Testis (tissue), 3 donors: ENCODE measurements around the gene BRD3OS. TPM values are rescaled to one million over a fixed set of nuclear protein-coding genes. Genes with fewer than 3 reads are reported as not detected.
"Not testable (repeated sequence)": the region's sequence is repeated elsewhere in the genome, so short reads cannot be mapped to it uniquely, and the experiment has no call there.

Experiments
- DNase-seq: peaks from one replicate; pipeline ENCODE4 v3.0.0-alpha.2; 2019
- H3K27ac ChIP-seq, 2 donors: fragments of 200-600 bp; sonication (generic); one replicate each; pipeline ENCODE4 v1.5.1; 2019
- H3K27me3 ChIP-seq: fragments of 200-600 bp; sonication (generic); one replicate; pipeline ENCODE4 v1.5.1; 2019
- H3K36me3 ChIP-seq: fragments of 200-600 bp; sonication (generic); one replicate; pipeline ENCODE4 v1.5.1; 2017; ENCODE audit warnings: low read depth; ENCODE audit errors: missing control alignments
- H3K4me1 ChIP-seq: fragments of 200-600 bp; sonication (generic); one replicate; pipeline ENCODE4 v1.5.1; 2019
- H3K4me3 ChIP-seq, 2 donors: fragments of 200-600 bp; sonication (generic); one replicate each; pipeline ENCODE4 v1.5.1; 2017 to 2019
- H3K9me3 ChIP-seq: fragments of 200-600 bp; sonication (generic); one replicate; pipeline ENCODE4 v1.5.1; 2017
- CTCF ChIP-seq, 3 experiments: fragments of 450-650 bp in 2 of 3; fragments of 200-600 bp in 1 of 3; sonication (generic) in 1 of 3; IDR thresholded peaks; one replicate each; pipeline ENCODE4 v1.5.1; 2016 to 2019; ENCODE audit warnings: antibody characterized with exemption in 3 of 3, mild to moderate bottlenecking in 2 of 3, moderate library complexity in 1 of 3
- POLR2A ChIP-seq: fragments of 450-650 bp; IDR thresholded peaks from one replicate; pipeline ENCODE4 v1.6.1; 2017; ENCODE audit warnings: antibody characterized with exemption, mild to moderate bottlenecking, moderate library complexity
- WGBS, 2 donors: methylation state at CpG; one replicate each; pipeline ENCODE4 v1.1.5; 2018; 5-methylcytosine and 5-hydroxymethylcytosine counted together
- intact Hi-C: fragments of 100-400 bp; cut with DNase I; formaldehyde crosslinking; loops from one replicate; pipeline ENCODE4 v1.15.1; 2023; ENCODE audit warnings: low total_unique reads
- polyA plus RNA-seq: library from polyadenylated mRNA; stranded (reverse); fragments of 350-450 nt; fragmentation: Illumina TruSeq; extraction: RNeasy Lipid Tissue Mini Kit (QIAGEN cat#74804); gene quantifications from one replicate; pipeline ENCODE4 v1.2.3, GENCODE V29; 2014; ENCODE audit warnings: low read depth, low replicate concordance; ENCODE audit not compliant: insufficient read depth
- total RNA-seq, 2 donors: library from RNA; depleted of rRNA; stranded (reverse); fragments of >200 nt; gene quantifications; one replicate each; pipeline ENCODE4 v1.2.3, GENCODE V29; 2016

BRD3OS gene
- total and polyA plus RNA-seq, 3 donors from 2014 or later: 18.9 to 29.5 (median 19.0) TPM

DNA sequence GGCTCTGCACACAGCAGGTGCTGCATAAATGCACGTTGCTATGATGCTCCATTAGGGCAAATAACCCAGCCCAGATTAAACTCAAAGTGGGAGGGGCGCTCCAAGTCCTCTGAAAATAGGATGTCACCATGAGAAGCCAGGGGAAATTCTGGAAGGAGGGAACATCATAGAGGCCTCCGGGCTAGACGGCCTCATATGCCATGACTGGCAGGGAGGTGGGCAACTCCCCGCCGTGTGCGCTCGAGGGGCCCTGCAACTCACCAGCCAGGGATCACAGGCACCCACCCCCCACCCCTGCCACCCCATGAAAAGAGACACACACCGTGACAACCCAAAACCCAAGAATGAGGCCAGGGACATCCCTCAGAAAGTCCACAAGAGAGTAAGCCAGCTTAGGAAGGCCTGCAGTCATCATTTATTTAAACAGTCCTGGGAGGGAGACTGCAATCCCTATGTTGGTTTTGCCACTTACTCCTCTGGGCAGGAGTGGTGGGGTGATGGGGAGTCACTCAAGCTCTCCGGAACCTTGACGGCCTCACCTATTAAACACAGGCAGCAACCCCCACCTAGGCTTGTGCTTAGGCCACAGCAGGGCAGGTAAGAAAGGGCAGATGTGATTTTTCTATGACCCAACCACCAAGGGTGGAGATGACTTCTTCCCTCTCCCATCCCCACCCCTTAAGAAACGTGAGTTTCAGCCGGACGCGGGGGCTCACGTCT, 37.2 kb upstream of the BRD3OS start:
- no peak overlapping the region for H3K27ac ChIP-seq
- H3K4me3 ChIP-seq: no peak overlapping the region
- H3K36me3 ChIP-seq: no peaks in the 10 kb centered on the region
- H3K27me3 ChIP-seq: no peaks in the 10 kb centered on the region
- DNase-seq: no peak
- H3K4me1 ChIP-seq: no peaks in the 10 kb centered on the region
- intact Hi-C loops: no loop called here
- no peak for TF ChIP-seq CTCF (IDR thresholded peaks at IDR 0.05)
- no peaks in the 10 kb centered on the region for H3K9me3 ChIP-seq
- 87 to 88% methylated on average over 9 to 16 of the region's 16 CpGs for WGBS, 2 donors

DNA sequence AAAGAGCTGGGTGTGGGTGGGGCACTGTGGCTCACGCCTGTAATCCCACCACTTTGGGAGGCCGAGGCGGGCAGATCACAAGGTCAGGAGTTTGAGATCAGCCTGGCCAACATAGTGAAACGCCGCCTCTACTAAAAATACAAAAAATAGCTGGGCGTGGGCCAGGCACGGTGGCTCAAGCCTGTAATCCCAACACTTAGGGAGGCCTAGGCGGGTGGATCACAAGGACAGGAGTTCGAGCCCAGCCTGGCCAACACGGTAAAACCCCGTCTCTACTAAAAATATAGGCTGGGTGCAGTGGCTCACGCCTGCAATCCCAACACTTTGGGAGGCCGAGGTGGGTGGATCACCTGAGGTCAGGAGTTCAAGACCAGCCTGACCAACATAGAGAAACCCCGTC, 36.5 kb upstream of the BRD3OS start:
- WGBS, 2 donors: 89% methylated on average over 13 to 14 of the region's 14 CpGs

DNA sequence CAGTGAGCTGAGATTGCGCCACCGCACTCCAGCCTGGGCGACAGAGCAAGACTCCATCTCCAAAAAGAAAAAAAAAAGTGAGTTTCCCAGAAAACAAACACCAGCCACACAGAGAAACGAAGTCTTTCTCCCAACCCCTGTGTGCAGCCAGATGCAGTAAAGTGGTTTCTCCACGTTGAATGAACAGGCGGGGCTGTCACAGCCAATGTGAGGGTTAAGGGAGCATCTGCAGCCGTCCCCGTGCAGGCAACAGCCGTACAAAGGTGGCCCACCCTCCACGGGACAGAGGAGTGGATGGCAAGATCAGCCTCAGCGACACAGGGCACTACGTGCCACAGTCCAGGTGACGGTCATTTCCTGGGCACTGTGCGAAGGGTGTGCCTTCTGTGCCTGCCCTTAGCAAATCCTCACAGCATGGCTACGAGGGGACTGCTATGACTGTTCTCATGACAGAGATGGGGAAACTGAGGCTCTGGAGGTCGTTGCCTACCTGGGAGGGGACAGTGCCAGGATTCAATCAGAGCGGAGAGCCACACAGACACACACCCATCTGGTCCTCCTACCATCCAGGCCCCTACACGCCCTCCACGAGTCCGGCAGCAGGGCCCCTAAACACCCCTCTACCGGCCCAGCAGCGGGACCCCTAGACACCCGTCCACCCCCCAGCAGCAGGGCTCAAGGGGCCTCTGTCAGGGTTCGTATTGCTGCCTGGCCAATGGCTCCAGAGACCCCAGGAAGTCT, 35.5 kb upstream of the BRD3OS start:
- no peak overlapping the region for H3K27ac ChIP-seq
- peaks cover 9% of the 10 kb centered on the region for H3K4me1 ChIP-seq

More for the DNA sequence above, 36.5 kb upstream of the BRD3OS start:
- intact Hi-C loops, H3K4me1 ChIP-seq, H3K4me3 ChIP-seq, H3K27me3 ChIP-seq, DNase-seq, H3K9me3 ChIP-seq, H3K36me3 ChIP-seq, H3K27ac ChIP-seq: not testable (repeated sequence)

GRCh38 chr9:133990366-133991213, 34.7 kb upstream of the BRD3OS start:
- 24 to 31% methylated on average over 3 to 29 of the region's 31 CpGs for WGBS, 2 donors
- no peak for TF ChIP-seq CTCF (IDR thresholded peaks at IDR 0.05)
- TF ChIP-seq POLR2A: no peak
- DNase-seq: no peak
- H3K9me3 ChIP-seq: no peaks in the 10 kb centered on the region
- no peaks in the 10 kb centered on the region for H3K36me3 ChIP-seq
- intact Hi-C loops: no loop called here
- no peak overlapping the region for H3K27ac ChIP-seq
- peaks cover 9% of the 10 kb centered on the region for H3K4me1 ChIP-seq
- no peaks in the 10 kb centered on the region for H3K27me3 ChIP-seq
- H3K4me3 ChIP-seq: peak overlapping the region; percentile 59 to 60

More for the DNA sequence above, 35.5 kb upstream of the BRD3OS start:
- intact Hi-C loops: no loop called here
- 80 to 85% methylated on average over 20 to 24 of the region's 24 CpGs for WGBS, 2 donors
- H3K9me3 ChIP-seq: no peaks in the 10 kb centered on the region
- H3K27me3 ChIP-seq: no peaks in the 10 kb centered on the region
- H3K36me3 ChIP-seq: no peaks in the 10 kb centered on the region
- no peak for DNase-seq
- TF ChIP-seq CTCF (IDR thresholded peaks at IDR 0.05) (no peak), POLR2A (no peak)
- H3K4me3 ChIP-seq: no peak overlapping the region
